ENCODE results near the gene TUBB3. TPM values are rescaled to one million over a fixed set of nuclear protein-coding genes. Genes with fewer than 3 reads are reported as not detected.
"Not testable (repeated sequence)": the region's sequence is repeated elsewhere in the genome, so short reads cannot be mapped to it uniquely, and the experiment has no call there.

TUBB3 gene
- total and polyA plus RNA-seq, 10 donors: 0.41 to 4.3 (median 1.1) TPM; not detected in 2

- Histone ChIP-seq H3K27me3 (replicated peaks in 1 of 7) (peaks cover 0 to 57% (median 20%) of the 10 kb centered on the region in 7 donors), H3K9me3 (no peaks in the 10 kb centered on the region), H3K27ac (no peak overlapping the region), H3K36me3 (no peaks in the 10 kb centered on the region), H3K4me1 (peaks cover 3 to 12% (median 5%) of the 10 kb centered on the region in 6 donors), H3K4me3 (no peak overlapping the region)
- TF ChIP-seq POLR2A (IDR thresholded peaks at IDR 0.05) (no peak), CTCF (IDR thresholded peaks at IDR 0.05 in 8 of 11, conservative IDR thresholded peaks at IDR 0.05 in 3 of 11) (no peak), POLR2AphosphoS5 (IDR thresholded peaks at IDR 0.05) (no peak)
- intact Hi-C loops (cut with DNase I; ENCODE audit: low total_unique reads): no loop called here
- WGBS, 5 donors: 72 to 89% (median 77%) methylated on average over 16 of the region's 16 CpGs
- DNase-seq: no peak
These were observed 8.3 kb downstream of the TUBB3 start for GRCh38 chr16:89931305-89931896.

- Histone ChIP-seq H3K9me3 (no peaks in the 10 kb centered on the region), H3K4me3 (no peak overlapping the region), H3K27ac (no peak overlapping the region), H3K36me3 (no peaks in the 10 kb centered on the region), H3K27me3 (replicated peaks in 1 of 7) (peaks cover 0 to 52% (median 14%) of the 10 kb centered on the region in 7 donors), H3K4me1 (peaks cover 0 to 7% (median 0%) of the 10 kb centered on the region in 6 donors)
- intact Hi-C loops (cut with DNase I; ENCODE audit: low total_unique reads): no loop called here
- WGBS, 5 donors: 77 to 91% (median 87%) methylated on average over 6 of the region's 6 CpGs
- DNase-seq: no peak
- TF ChIP-seq CTCF (IDR thresholded peaks at IDR 0.05 in 8 of 11, conservative IDR thresholded peaks at IDR 0.05 in 3 of 11) (no peak), POLR2AphosphoS5 (IDR thresholded peaks at IDR 0.05) (no peak), POLR2A (IDR thresholded peaks at IDR 0.05) (no peak)
These were observed 8.8 kb downstream of the TUBB3 start for GRCh38 chr16:89931964-89932363.

- H3K4me1 ChIP-seq; H3K27ac ChIP-seq; H3K9me3 ChIP-seq; H3K4me3 ChIP-seq; H3K36me3 ChIP-seq; intact Hi-C loops (cut with DNase I; ENCODE audit: low total_unique reads); DNase-seq: not testable (repeated sequence)
- WGBS, 5 donors: 95 to 99% (median 97%) methylated on average over 11 to 29 of the region's 29 CpGs
- H3K27me3 ChIP-seq (replicated peaks in 1 of 7): peaks cover 0 to 41% (median 0%) of the 10 kb centered on the region in 7 donors
These were observed 10.9 kb downstream of the TUBB3 start for GRCh38 chr16:89934019-89934418.

GRCh38 chr16:89934611-89935553 lies 11.7 kb downstream of the TUBB3 start:
- no peak overlapping the region for H3K27ac ChIP-seq
- peaks cover 0 to 5% (median 0%) of the 10 kb centered on the region in 6 donors for H3K4me1 ChIP-seq
- TF ChIP-seq POLR2A (IDR thresholded peaks at IDR 0.05) (no peak), CTCF (IDR thresholded peaks at IDR 0.05 in 8 of 11, conservative IDR thresholded peaks at IDR 0.05 in 3 of 11) (no peak), POLR2AphosphoS5 (IDR thresholded peaks at IDR 0.05) (no peak)
- H3K9me3 ChIP-seq: no peaks in the 10 kb centered on the region
- no peaks in the 10 kb centered on the region for H3K36me3 ChIP-seq
- intact Hi-C loops (cut with DNase I; ENCODE audit: low total_unique reads): no loop called here
- DNase-seq: no peak
- H3K27me3 ChIP-seq (replicated peaks in 1 of 7): peaks cover 0 to 39% (median 0%) of the 10 kb centered on the region in 7 donors
- no peak overlapping the region for H3K4me3 ChIP-seq
- 94 to 97% (median 96%) methylated on average over 41 to 61 of the region's 61 CpGs for WGBS, 5 donors

GRCh38 chr16:89935620-89936019 lies 12.5 kb downstream of the TUBB3 start:
- H3K4me1 ChIP-seq; H3K27ac ChIP-seq; DNase-seq; H3K36me3 ChIP-seq; H3K4me3 ChIP-seq; intact Hi-C loops (cut with DNase I; ENCODE audit: low total_unique reads); H3K9me3 ChIP-seq: not testable (repeated sequence)
- H3K27me3 ChIP-seq (replicated peaks in 1 of 7): peaks cover 0 to 33% (median 0%) of the 10 kb centered on the region in 7 donors
- WGBS, 5 donors: 90 to 94% (median 91%) methylated on average over 21 to 27 of the region's 27 CpGs
